GM18511 (cell line): ENCODE measurements around the gene MSH2.
A peak's percentile ranks its signal among the peaks of the same experiment; 100 is the strongest.

Source experiments
- ATAC-seq: cut with Tn5 transposase; IDR thresholded peaks from one replicate; pipeline ENCODE4 v1.9.1; 2021; ENCODE audit warnings: mild to moderate bottlenecking, moderate library complexity; ENCODE audit not compliant: unreplicated experiment

The MSH2 gene

GRCh38 chr2:47504174-47504810, 101.3 kb downstream of the MSH2 start:
- peak; percentile 27 for ATAC-seq

DNA sequence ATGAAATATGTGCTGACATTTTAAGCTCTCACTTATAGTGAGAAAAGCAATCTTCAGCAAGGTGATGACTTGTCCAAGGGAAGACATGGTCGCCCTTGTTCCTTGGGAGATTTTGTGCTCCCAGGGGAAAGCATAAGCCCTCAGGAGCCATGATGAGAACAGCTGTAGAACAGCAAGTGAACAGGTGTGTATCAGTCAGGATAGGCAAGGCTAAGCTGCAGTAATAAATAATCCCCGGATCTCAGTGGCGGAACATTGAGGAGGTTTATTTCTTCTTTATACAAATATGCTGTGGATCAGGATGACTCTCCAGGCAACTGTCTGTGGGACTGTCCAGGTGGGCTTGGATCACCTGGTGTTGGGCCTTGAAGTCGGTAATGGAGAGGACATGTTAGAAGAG, 103.1 kb downstream of the MSH2 start:
- ATAC-seq, result no peak

DNA sequence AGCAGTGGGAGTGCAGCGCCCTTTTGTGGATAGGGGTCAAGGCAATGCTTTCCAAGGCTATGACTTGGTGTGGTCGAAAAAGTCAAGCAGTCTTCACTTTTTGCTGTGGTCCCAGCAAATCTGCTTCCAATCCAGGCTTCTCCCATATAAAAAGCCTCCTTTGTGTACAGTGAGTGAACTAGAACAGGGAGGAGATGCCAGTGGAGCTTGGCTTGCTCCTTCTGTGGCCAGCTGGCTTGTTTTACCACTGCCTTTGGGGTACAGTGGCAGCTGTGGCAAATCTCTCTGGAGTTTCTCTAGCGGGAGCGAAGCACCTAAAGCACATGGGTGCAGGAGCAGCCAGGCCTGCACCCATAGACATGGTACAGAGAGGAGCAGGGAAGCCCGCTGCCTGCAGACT, 103.5 kb downstream of the MSH2 start:
- ATAC-seq, result no peak

GRCh38 chr2:47508080-47508479, 105.1 kb downstream of the MSH2 start:
- no peak for ATAC-seq

DNA sequence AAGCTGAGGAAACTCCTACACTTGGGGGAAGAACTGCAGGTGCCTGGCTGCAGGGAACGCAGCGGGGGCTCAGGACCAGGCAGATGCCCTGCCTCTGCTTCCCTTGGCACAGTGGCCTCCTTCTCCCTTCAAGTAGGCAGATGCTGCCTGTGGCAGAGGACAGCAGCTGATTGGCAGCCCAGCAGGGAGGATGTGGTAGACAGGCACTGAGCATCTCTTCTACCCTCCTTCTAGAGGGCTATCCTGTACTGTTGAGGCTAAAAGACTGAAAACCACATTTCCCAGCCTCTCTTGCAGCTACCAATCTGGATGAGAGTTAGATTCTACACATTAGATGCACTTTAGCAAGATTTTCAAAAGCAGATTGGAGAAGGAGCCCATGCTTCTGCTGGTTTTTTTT, 105.7 kb downstream of the MSH2 start:
- ATAC-seq, result no peak

DNA sequence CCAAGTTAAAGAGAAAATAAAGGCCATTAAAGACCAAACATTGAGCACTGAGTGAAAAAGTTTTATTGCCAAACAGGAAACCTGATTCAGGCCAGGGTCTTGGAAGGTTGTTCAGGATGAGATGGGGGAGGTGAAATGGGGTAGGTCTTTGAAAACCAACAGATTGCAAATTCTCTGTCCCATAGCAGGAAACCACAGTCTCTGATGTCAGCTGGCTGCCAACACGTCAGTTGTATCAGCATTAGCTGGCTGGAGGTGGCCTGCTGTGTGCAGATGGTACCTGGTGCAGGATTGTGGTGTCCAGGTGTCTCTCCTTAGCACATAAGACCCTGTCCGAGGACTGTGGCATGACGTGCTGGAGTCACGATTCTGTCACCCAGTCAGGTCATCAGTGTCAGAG, 106.3 kb downstream of the MSH2 start:
- ATAC-seq, result no peak

- no peak for ATAC-seq
Measured at GRCh38 chr2:47509821-47510385, 106.9 kb downstream of the MSH2 start.

GRCh38 chr2:47510745-47511144, 107.8 kb downstream of the MSH2 start:
- ATAC-seq, result no peak

DNA sequence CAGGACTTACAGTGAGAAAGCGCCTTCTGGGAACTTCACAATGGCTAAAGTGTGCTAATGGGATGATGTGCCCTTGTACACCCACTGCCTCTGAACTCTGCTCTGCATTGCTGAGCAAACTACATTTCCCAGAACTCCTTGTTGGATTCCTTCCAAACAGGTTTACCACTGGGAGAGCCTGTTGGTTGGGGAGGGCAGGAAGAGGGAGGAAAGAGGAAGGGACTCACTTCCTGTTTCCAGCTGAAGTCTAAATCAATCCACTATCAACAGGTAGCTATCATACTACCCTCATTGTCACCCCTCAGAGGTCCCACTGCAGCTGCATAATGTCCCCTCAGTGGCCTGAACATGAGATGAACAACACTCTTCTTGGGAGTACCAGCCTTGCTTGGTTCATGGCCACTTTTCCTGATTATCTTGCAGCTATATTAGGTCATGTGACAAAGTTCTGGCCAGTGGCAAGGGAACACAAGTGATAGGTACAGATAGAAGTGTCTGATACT, 109.7 kb downstream of the MSH2 start:
- no peak for ATAC-seq

DNA sequence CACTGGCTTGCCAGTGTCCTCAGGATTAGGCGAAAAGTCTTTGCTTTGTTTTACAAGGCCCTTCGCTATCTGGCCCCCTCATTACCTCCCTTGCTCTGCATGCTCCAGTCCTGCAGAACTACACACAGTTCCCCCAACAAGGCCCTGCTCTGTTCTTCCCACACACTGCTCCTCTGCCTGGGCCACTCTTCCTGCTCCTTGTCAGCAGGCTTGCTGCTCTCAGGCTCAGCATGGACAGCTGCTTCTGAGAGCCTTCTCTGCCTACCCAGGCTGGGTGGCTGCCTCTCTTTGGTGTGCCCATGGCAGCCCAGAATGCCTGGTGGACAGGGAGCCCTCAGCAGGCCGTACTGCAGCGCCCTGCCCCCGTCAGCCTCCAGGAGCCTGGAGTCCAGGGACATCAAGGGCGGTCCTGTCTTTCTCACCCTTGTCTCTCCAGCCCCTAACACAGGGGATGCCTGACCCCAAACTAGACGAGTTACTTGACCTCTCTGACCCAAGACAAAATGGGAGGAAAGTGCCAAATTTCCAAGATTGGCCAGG, 111.1 kb downstream of the MSH2 start:
- ATAC-seq, result no peak

DNA sequence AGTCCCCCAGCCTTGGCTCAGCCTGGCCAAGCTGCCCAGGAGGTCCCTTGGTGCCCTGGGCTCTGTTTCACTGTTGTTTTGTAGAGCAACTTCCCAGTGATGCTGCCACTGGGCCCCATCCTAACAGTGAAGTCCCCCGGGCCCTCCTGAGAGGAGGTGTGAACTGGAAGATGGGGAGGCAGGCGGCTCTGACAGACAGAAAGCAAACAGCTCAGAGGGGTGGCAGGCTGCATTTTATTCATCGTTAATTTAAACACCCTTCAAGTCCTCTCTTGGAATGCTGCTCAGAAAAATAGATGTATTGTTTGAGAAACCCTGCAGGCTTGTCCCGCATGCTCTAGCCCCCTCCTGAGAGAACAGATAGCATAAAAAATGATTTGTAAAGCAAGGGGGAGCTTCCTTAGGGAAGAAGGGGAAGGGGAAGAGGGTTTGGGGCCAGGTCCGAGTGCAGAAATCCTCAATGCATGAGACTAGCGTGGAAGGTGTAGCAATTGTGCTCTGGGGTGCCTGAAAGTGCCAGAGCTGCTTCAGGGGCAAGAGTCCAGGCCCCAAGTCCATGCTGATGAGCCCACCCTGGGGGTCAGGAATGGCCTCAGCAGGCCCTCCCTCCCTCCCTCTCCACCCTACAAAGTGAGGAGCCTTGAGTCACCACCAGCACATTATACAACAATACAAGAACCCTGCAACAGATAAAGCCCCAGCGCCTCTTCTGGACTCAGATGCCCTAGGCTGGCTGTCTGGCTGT, 113.6 kb downstream of the MSH2 start:
- ATAC-seq, result no peak

- no peak for ATAC-seq
Measured at GRCh38 chr2:47518497-47519146, 115.7 kb downstream of the MSH2 start.

DNA sequence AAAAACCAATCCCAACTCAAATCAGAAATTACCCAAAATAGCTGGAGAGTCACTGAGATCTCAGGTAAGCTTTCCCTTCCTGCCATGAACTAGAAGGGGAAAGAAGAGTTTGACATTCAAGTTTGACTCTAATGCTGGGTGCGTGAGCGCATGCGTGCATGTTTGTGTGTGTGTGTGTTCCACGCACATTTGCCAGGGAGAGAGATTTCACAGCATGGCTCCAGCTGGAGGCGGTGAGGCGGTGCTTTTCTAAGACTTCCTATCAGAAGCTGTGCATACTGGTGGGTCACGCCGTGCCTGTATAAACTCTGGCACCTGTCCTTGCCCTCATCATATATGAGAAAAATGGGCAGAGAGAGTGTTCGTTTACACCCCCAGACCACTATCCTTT, 116.2 kb downstream of the MSH2 start:
- ATAC-seq, result no peak

DNA sequence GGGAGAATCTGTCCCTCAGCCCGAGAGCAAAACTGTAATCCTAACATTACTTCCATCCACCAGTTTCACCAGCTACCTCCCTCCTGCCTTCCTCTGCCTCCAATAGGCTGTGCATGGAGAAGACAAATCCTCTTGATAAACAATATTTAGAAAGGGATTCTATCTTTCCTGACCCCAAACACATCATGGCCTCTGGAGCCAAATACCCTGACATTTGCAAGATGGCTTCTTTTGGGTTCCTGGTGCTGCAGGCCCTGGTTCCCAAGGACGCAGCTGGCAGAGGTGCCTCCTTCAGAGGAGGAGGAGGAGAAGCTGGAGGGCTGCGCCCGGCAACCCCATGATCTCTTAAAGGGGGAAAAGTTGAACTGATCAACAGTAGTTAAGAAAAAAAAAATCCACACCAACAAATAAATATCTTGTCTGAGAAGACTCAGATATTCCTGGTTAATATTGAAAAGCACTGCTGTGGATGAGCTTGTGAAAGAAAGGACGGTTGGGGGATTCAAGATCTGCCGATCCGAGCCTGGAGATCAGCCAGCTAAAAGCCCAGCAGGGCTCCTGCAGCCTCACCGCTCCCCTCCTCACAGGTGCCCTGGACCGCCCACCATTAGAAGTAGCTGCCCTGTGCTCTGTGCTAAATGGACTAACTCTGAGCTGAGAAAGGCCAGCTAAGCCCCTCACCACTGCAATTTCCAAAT, 116.8 kb downstream of the MSH2 start:
- ATAC-seq, result no peak

GRCh38 chr2:47520302-47520630, 117.3 kb downstream of the MSH2 start:
- no peak for ATAC-seq

GRCh38 chr2:47520825-47521665, 118.1 kb downstream of the MSH2 start:
- peak; percentile 87 for ATAC-seq

- ATAC-seq, result no peak
Measured at GRCh38 chr2:47521666-47522285, 118.8 kb downstream of the MSH2 start.

DNA sequence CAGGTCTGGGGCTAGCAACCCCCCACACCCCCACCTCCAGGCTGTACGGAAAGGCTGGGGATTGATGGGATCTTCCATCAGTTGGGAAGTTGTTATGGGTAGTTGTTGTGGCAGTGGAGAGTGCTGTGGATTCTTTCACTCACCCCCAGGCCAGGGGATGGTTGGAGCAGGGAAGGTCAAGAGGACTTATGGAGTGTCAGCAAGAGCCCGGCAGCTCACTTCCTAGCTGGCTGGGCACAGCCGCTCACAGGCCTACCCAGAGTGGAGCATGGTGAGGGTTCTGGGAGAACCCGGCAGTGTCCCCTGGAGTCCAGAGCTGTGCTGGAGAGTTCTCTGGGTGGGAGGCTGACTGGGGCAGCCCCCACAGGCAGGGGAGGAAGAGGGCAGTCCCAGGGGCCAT, 122.2 kb downstream of the MSH2 start:
- ATAC-seq, result no peak

- no peak for ATAC-seq
Measured at GRCh38 chr2:47528455-47528854, 125.5 kb downstream of the MSH2 start.

DNA sequence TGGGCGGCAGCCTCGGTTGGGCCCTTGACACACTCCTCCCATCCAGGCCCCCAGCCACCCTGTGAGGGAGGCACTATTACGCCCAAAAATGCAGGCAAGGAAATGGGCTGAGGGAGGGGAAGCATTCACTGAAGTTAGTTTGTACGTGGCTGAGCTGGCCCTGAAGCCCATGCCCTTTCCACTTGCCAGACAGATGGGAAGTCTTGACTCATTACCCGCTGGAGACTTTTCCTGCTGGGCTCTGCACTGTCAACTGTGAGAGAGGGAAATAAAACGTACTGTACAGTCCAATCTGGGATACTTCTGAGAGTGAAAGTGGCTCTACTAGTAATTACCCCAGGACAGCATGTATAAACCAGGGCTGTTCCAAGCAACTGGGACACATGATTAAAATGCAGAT, 125.9 kb downstream of the MSH2 start:
- ATAC-seq, result no peak
